Trophoblast cell (in vitro differentiated cells and primary cell): Measurements from ENCODE around the gene PPP2R3C.
"Not testable (repeated sequence)": the region's sequence is repeated elsewhere in the genome, so short reads cannot be mapped to it uniquely, and the experiment has no call there.

Experiments used
- DNase-seq, 2 donors: peaks; one replicate each; pipeline ENCODE4 v3.0.0-alpha.2; 2016
- H2AFZ ChIP-seq: 2 replicates; pipeline ENCODE4 v1.6.1; 2013; ENCODE audit warnings: low read length, moderate library complexity, mild to moderate bottlenecking; ENCODE audit not compliant: insufficient read depth, poor library complexity
- H2AK5ac ChIP-seq: 2 replicates; pipeline ENCODE4 v1.6.1; 2013; ENCODE audit warnings: mild to moderate bottlenecking, low read length
- H2BK120ac ChIP-seq: 2 replicates; pipeline ENCODE4 v1.6.1; 2013; ENCODE audit warnings: low read length, mild to moderate bottlenecking, moderate library complexity; ENCODE audit not compliant: insufficient read depth, poor library complexity
- H2BK12ac ChIP-seq: 2 replicates; pipeline ENCODE4 v1.6.1; 2013; ENCODE audit warnings: mild to moderate bottlenecking, low read length, moderate library complexity
- H2BK5ac ChIP-seq: 2 replicates; pipeline ENCODE4 v1.6.1; 2013; ENCODE audit warnings: low read length, low read depth, moderate library complexity, mild to moderate bottlenecking; ENCODE audit not compliant: poor library complexity
- H3K14ac ChIP-seq: 2 replicates; pipeline ENCODE4 v1.6.1; 2013; ENCODE audit warnings: mild to moderate bottlenecking, low read length
- H3K18ac ChIP-seq: 2 replicates; pipeline ENCODE4 v1.6.1; 2013; ENCODE audit warnings: mild to moderate bottlenecking, low read length
- H3K23ac ChIP-seq: 2 replicates; pipeline ENCODE4 v1.6.1; 2013; ENCODE audit warnings: low read length
- H3K27ac ChIP-seq: 2 replicates; pipeline ENCODE4 v1.5.1; 2013; ENCODE audit warnings: low read depth, mild to moderate bottlenecking, inconsistent platforms, low read length, moderate library complexity
- H3K27me3 ChIP-seq: 2 replicates; pipeline ENCODE4 v1.6.1; 2013; ENCODE audit warnings: inconsistent platforms, mild to moderate bottlenecking, low read length, moderate library complexity; ENCODE audit not compliant: insufficient read depth
- H3K36me3 ChIP-seq, 2 experiments: 1 replicate in 1 of 2; 2 replicates in 1 of 2; pipeline ENCODE4 v1.6.1; 2013; ENCODE audit warnings: low read length in 2 of 2, mild to moderate bottlenecking in 2 of 2, moderate library complexity in 1 of 2; ENCODE audit not compliant: insufficient read depth in 2 of 2, control insufficient read depth in 1 of 2
- H3K4ac ChIP-seq: 2 replicates; pipeline ENCODE4 v1.6.1; 2013; ENCODE audit warnings: low read depth, mild to moderate bottlenecking, low read length, moderate library complexity
- H3K4me1 ChIP-seq, 2 experiments: 1 replicate in 1 of 2; 2 replicates in 1 of 2; pipeline ENCODE4 v1.6.1; 2013; ENCODE audit warnings: low read length in 2 of 2, mild to moderate bottlenecking in 2 of 2, moderate library complexity in 1 of 2; ENCODE audit not compliant: insufficient read depth in 2 of 2, control insufficient read depth in 1 of 2
- H3K4me2 ChIP-seq: 2 replicates; pipeline ENCODE4 v1.6.1; 2013; ENCODE audit warnings: inconsistent platforms, mild to moderate bottlenecking, low read length, moderate library complexity
- H3K4me3 ChIP-seq: 2 replicates; pipeline ENCODE4 v1.5.1; 2013; ENCODE audit warnings: mild to moderate bottlenecking, low read depth, low read length, inconsistent platforms
- H3K79me1 ChIP-seq: one replicate; pipeline ENCODE4 v1.6.1; 2013; ENCODE audit warnings: low read length
- H3K79me2 ChIP-seq: 2 replicates; pipeline ENCODE4 v1.6.1; 2013; ENCODE audit warnings: low read length, mild to moderate bottlenecking; ENCODE audit not compliant: control insufficient read depth, insufficient read depth, poor library complexity
- H3K9ac ChIP-seq: 2 replicates; pipeline ENCODE4 v1.6.1; 2013; ENCODE audit warnings: mild to moderate bottlenecking, low read length
- H3K9me3 ChIP-seq: 2 replicates; pipeline ENCODE4 v1.6.1; 2013; ENCODE audit warnings: low read depth, mild to moderate bottlenecking, control low read depth, inconsistent platforms, low read length; ENCODE audit not compliant: insufficient read depth
- H4K12ac ChIP-seq: 2 replicates; pipeline ENCODE4 v1.6.1; 2013; ENCODE audit warnings: low read depth, mild to moderate bottlenecking, low read length, moderate library complexity
- H4K8ac ChIP-seq: 2 replicates; pipeline ENCODE4 v1.6.1; 2013; ENCODE audit warnings: low read depth, mild to moderate bottlenecking, low read length, moderate library complexity
- H4K91ac ChIP-seq: one replicate; pipeline ENCODE4 v1.6.1; 2013; ENCODE audit warnings: low read depth, mild to moderate bottlenecking, low read length, moderate library complexity
- WGBS: extraction: QIAGEN DNeasy Blood & Tissue Kit; methylation state at CpG from one replicate; pipeline ENCODE4 v1.1.7; 2013; ENCODE audit warnings: missing lambda C conversion rate; ENCODE audit not compliant: insufficient read length, insufficient coverage; ENCODE audit errors: extremely low coverage; 5-methylcytosine and 5-hydroxymethylcytosine counted together

Gene PPP2R3C

DNA sequence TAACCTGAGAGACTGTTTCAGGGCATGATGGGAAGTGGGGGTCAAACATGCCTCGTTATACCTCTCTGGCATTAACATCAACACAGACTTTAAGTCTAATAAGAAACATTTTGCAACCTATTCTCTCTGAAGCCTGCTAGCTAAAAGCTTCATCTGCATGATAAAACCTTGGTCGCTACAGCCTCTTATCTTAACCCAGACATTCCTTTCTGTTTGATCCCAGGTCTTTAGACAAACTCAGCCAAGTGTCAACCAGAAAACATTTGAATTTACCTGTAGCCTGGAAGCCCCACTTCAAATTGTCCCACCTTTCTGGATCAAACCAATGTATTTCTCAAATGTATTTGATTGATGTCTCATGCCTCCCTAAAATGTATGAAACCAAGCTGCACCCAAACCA lies 9.1 kb downstream of the PPP2R3C start:
- Histone ChIP-seq H4K91ac (no peak overlapping the region), H4K8ac (no peak overlapping the region), H3K79me2 (no peaks in the 10 kb centered on the region), H3K4me1 (peaks cover 0 to 4% of the 10 kb centered on the region in 2 experiments), H3K4me2 (no peak overlapping the region), H2BK120ac (no peak overlapping the region), H3K23ac (no peak overlapping the region), H3K27ac (no peak overlapping the region), H2BK12ac (no peak overlapping the region), H3K27me3 (no peaks in the 10 kb centered on the region), H2AFZ (no peak overlapping the region), H4K12ac (no peak overlapping the region), H3K4me3 (no peak overlapping the region), H3K4ac (no peak overlapping the region), H2BK5ac (no peak overlapping the region), H3K79me1 (no peaks in the 10 kb centered on the region), H3K18ac (no peak overlapping the region), H3K9me3 (peaks cover 2% of the 10 kb centered on the region), H3K14ac (no peak overlapping the region), H3K9ac (no peak overlapping the region), H2AK5ac (no peak overlapping the region), H3K36me3 (peaks cover 9 to 13% of the 10 kb centered on the region in 2 experiments)
- peak in 1 of 2 donors; percentile 51 for DNase-seq
- WGBS: no CpG with 5 or more reads among the region's 2 CpGs

DNA sequence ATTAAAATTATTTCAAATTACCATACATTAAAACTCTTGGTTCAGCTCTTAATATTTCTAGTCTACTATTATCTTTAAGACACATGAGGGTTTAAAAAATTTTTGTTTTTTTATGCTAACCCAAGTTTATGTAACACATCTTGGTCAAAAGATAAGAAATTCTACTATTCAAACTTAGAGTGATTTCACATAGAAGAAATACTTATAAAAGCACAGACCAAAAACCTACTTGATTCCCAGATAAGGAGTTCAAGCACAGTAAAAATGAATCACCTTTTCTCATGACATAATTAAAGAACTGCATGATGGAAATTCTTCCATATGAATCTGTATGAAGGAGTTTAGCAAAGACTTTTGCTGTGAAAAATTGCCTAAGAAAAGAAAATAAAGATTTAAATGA lies 13.9 kb downstream of the PPP2R3C start:
- H3K79me2 ChIP-seq: no peaks in the 10 kb centered on the region
- no peaks in the 10 kb centered on the region for H3K4me1 ChIP-seq
- no peak overlapping the region for H3K4ac ChIP-seq
- no peak overlapping the region for H4K12ac ChIP-seq
- no peak overlapping the region for H4K91ac ChIP-seq
- no peak overlapping the region for H3K4me3 ChIP-seq
- no peak overlapping the region for H3K9ac ChIP-seq
- no peak overlapping the region for H3K14ac ChIP-seq
- H4K8ac ChIP-seq: no peak overlapping the region
- peaks cover 9% of the 10 kb centered on the region in 2 experiments for H3K36me3 ChIP-seq
- no peaks in the 10 kb centered on the region for H3K79me1 ChIP-seq
- peak in 1 of 2 donors; percentile 67 for DNase-seq
- no peak overlapping the region for H2AK5ac ChIP-seq
- no peak overlapping the region for H2AFZ ChIP-seq
- H3K4me2 ChIP-seq: no peak overlapping the region
- H2BK12ac ChIP-seq: no peak overlapping the region
- no peak overlapping the region for H3K18ac ChIP-seq
- peaks cover 2% of the 10 kb centered on the region for H3K9me3 ChIP-seq
- no peak overlapping the region for H2BK5ac ChIP-seq
- H3K27me3 ChIP-seq: no peaks in the 10 kb centered on the region
- no peak overlapping the region for H3K23ac ChIP-seq
- H2BK120ac ChIP-seq: no peak overlapping the region
- H3K27ac ChIP-seq: no peak overlapping the region

DNA sequence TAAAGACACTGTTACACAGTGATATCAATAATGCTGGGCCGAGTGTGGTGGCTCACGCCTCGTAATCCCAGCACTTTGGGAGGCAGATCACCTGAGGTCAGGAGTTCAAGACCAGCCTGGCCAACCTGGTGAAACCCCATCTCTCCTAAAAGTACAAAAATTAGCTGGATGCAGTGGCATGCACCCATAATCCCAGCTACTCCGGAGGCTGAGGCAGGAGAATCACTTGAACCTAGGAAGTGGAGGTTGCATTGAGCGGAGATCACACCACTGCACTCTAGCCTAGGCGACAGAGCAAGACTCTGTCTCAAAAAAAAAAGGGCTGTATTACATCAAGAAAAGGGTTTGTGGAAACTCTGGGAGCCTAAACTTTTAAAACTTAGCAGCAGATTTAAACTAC lies 27.1 kb downstream of the PPP2R3C start:
- H3K23ac ChIP-seq, H4K8ac ChIP-seq, H3K14ac ChIP-seq, H3K79me1 ChIP-seq, H3K9me3 ChIP-seq, H3K4me3 ChIP-seq, H3K4me1 ChIP-seq, H3K79me2 ChIP-seq, H3K4ac ChIP-seq, H3K27ac ChIP-seq, H2AFZ ChIP-seq, H3K4me2 ChIP-seq, H3K27me3 ChIP-seq, H2BK12ac ChIP-seq, H3K9ac ChIP-seq, H3K18ac ChIP-seq, H2BK5ac ChIP-seq, H2BK120ac ChIP-seq, H2AK5ac ChIP-seq, H4K91ac ChIP-seq, H4K12ac ChIP-seq, DNase-seq: not testable (repeated sequence)
- no CpG with 5 or more reads among the region's 6 CpGs for WGBS
- peaks cover 8 to 11% of the 10 kb centered on the region in 2 experiments for H3K36me3 ChIP-seq

DNA sequence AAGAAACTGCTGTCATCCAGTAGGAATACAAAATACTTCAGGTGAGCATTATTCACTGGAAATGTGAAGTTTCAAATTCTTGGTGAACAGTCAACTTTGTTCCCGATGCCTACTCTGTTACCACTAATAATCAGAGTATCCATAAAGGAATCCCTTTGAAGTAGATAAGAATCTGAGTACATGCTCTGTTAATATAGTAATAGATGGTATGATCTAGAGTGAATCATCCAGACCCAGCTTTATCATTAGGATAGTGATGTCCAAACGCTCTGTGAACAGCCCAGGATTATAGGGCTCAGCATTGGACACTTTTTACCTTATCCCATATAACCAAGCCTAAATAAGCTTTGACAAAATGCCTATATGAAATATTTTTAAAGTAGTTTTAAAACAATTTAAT lies 33.3 kb downstream of the PPP2R3C start:
- H3K4me2 ChIP-seq: no peak overlapping the region
- no peaks in the 10 kb centered on the region for H3K27me3 ChIP-seq
- no peak overlapping the region for H2BK5ac ChIP-seq
- H3K23ac ChIP-seq: no peak overlapping the region
- H3K79me1 ChIP-seq: no peaks in the 10 kb centered on the region
- WGBS: no CpG with 5 or more reads among the region's 2 CpGs
- no peak overlapping the region for H3K4ac ChIP-seq
- H3K4me3 ChIP-seq: no peak overlapping the region
- no peaks in the 10 kb centered on the region for H3K4me1 ChIP-seq
- H4K12ac ChIP-seq: no peak overlapping the region
- no peak overlapping the region for H2BK12ac ChIP-seq
- peaks cover 8 to 10% of the 10 kb centered on the region in 2 experiments for H3K36me3 ChIP-seq
- no peak overlapping the region for H3K27ac ChIP-seq
- H3K9ac ChIP-seq: no peak overlapping the region
- no peak overlapping the region for H2BK120ac ChIP-seq
- H3K79me2 ChIP-seq: no peaks in the 10 kb centered on the region
- H2AFZ ChIP-seq: no peak overlapping the region
- peak; percentile 42 to 80 for DNase-seq
- no peak overlapping the region for H3K14ac ChIP-seq
- no peak overlapping the region for H4K91ac ChIP-seq
- no peak overlapping the region for H2AK5ac ChIP-seq
- H4K8ac ChIP-seq: no peak overlapping the region
- H3K18ac ChIP-seq: no peak overlapping the region
- peaks cover 2% of the 10 kb centered on the region for H3K9me3 ChIP-seq
